Measurements from ENCODE around the gene BCAS3.

GRCh38 chr17:60993497-60993896 lies 315.8 kb downstream of the BCAS3 start:
- TF ChIP-seq POLR2A (IDR thresholded peaks at IDR 0.05) (no peak), CTCF (IDR thresholded peaks at IDR 0.05 in 4 of 5, conservative IDR thresholded peaks at IDR 0.05 in 1 of 5) (no peak)
